CD14-positive monocyte (primary cell): Measurements from ENCODE around the gene ALOX5. TPM values are rescaled to one million over a fixed set of nuclear protein-coding genes. Genes with fewer than 3 reads are reported as not detected.

Source experiments
- DNase-seq, 3 donors: peaks; one replicate each; pipeline ENCODE4 v3.0.0-alpha.2; 2011 to 2022
- H2AFZ ChIP-seq: 2 replicates; pipeline ENCODE4 v1.6.0; 2012; ENCODE audit warnings: mild to moderate bottlenecking, low read depth, low read length, inconsistent platforms; ENCODE audit not compliant: insufficient read depth, poor library complexity, severe bottlenecking
- H3K27ac ChIP-seq, 2 donors: 1 replicate in 1 of 2; 2 replicates in 1 of 2; pipeline ENCODE4 v1.5.1; 2012 to 2013; ENCODE audit warnings: low read length in 2 of 2, control low read depth in 1 of 2, inconsistent platforms in 1 of 2, low read depth in 1 of 2, mild to moderate bottlenecking in 1 of 2
- H3K27me3 ChIP-seq, 2 donors: one replicate each; pipeline versions ENCODE4 v1.6.0 to v1.6.1; 2011 to 2013; ENCODE audit warnings: low read length in 2 of 2; ENCODE audit not compliant: control insufficient read depth in 2 of 2, insufficient read depth in 2 of 2
- H3K36me3 ChIP-seq, 2 donors: replicated peaks in 1 of 2; 1 replicate in 1 of 2; 2 replicates in 1 of 2; pipeline versions ENCODE4 v1.5.1 to v1.6.1; 2012 to 2013; ENCODE audit warnings: low read length in 2 of 2, control low read depth in 1 of 2, inconsistent platforms in 1 of 2, mild to moderate bottlenecking in 1 of 2; ENCODE audit not compliant: insufficient read depth in 2 of 2, control insufficient read depth in 1 of 2
- H3K4me1 ChIP-seq, 2 donors: 1 replicate in 1 of 2; 2 replicates in 1 of 2; pipeline versions ENCODE4 v1.5.1 to v1.6.1; 2012 to 2013; ENCODE audit warnings: low read length in 2 of 2, control low read depth in 1 of 2, inconsistent platforms in 1 of 2, mild to moderate bottlenecking in 1 of 2, moderate library complexity in 1 of 2; ENCODE audit not compliant: insufficient read depth in 2 of 2, control insufficient read depth in 1 of 2
- H3K4me2 ChIP-seq: replicated peaks from 2 replicates; pipeline ENCODE3; 2012; ENCODE audit warnings: low read length, moderate library complexity, mild to moderate bottlenecking; ENCODE audit not compliant: poor library complexity, severe bottlenecking; ENCODE audit errors: extremely low read depth
- H3K4me3 ChIP-seq, 3 experiments: fragments of 200-600 bp in 1 of 3; sonication (generic) in 1 of 3; replicated peaks in 1 of 3; 1 replicate in 2 of 3; 2 replicates in 1 of 3; pipeline ENCODE4 v1.5.1; 2011 to 2013; ENCODE audit warnings: low read length in 3 of 3, mild to moderate bottlenecking in 3 of 3, control low read depth in 2 of 3, low read depth in 2 of 3, inconsistent platforms in 1 of 3, moderate library complexity in 1 of 3
- H3K79me2 ChIP-seq: 2 replicates; pipeline ENCODE4 v1.6.0; 2012; ENCODE audit warnings: mild to moderate bottlenecking, control low read depth, inconsistent platforms, low read length, moderate library complexity; ENCODE audit not compliant: insufficient read depth
- H3K9ac ChIP-seq: 2 replicates; pipeline ENCODE4 v1.6.0; 2017; ENCODE audit warnings: low read length, mild to moderate bottlenecking; ENCODE audit not compliant: insufficient read depth, poor library complexity, severe bottlenecking
- H3K9me3 ChIP-seq, 2 donors: replicated peaks in 1 of 2; 1 replicate in 1 of 2; 2 replicates in 1 of 2; pipeline versions ENCODE4 v1.5.1 to v1.6.1; 2012 to 2013; ENCODE audit warnings: low read length in 2 of 2, control low read depth in 1 of 2; ENCODE audit not compliant: control insufficient read depth in 1 of 2, insufficient read depth in 1 of 2
- H4K20me1 ChIP-seq: 2 replicates; pipeline ENCODE4 v1.6.0; 2012; ENCODE audit warnings: mild to moderate bottlenecking, low read length, control low read depth, moderate library complexity; ENCODE audit not compliant: insufficient read depth
- H3K27ac Mint-ChIP-seq, 7 donors: one replicate each; pipeline ENCODE4 v1.8.0; 2020; ENCODE audit warnings: mild to moderate bottlenecking in 7 of 7, mixed read lengths in 7 of 7, moderate library complexity in 6 of 7, inconsistent platforms in 2 of 7
- H3K27me3 Mint-ChIP-seq, 3 donors: one replicate each; pipeline ENCODE4 v1.8.0; 2021 to 2022; ENCODE audit warnings: low read depth in 3 of 3, mild to moderate bottlenecking in 3 of 3, mixed read lengths in 3 of 3, moderate library complexity in 3 of 3, inconsistent platforms in 1 of 3
- H3K36me3 Mint-ChIP-seq, 2 donors: one replicate each; pipeline ENCODE4 v1.8.0; 2020; ENCODE audit warnings: mixed read lengths in 2 of 2, inconsistent platforms in 1 of 2, mild to moderate bottlenecking in 1 of 2
- H3K4me1 Mint-ChIP-seq: one replicate; pipeline ENCODE4 v1.8.0; 2020; ENCODE audit warnings: mild to moderate bottlenecking, mixed read lengths
- H3K4me3 Mint-ChIP-seq, 2 donors: one replicate each; pipeline ENCODE4 v1.8.0; 2020; ENCODE audit warnings: mild to moderate bottlenecking in 2 of 2, mixed read lengths in 2 of 2, moderate library complexity in 1 of 2
- H3K9me3 Mint-ChIP-seq, 7 donors: one replicate each; pipeline ENCODE4 v1.8.0; 2020 to 2022; ENCODE audit warnings: mixed read lengths in 7 of 7, mild to moderate bottlenecking in 6 of 7, moderate library complexity in 6 of 7, inconsistent platforms in 2 of 7
- WGBS: methylation state at CpG from one replicate; pipeline ENCODE4 v1.1.5; 2013; ENCODE audit warnings: missing lambda C conversion rate; ENCODE audit not compliant: insufficient coverage; 5-methylcytosine and 5-hydroxymethylcytosine counted together
- intact Hi-C, 2 donors: fragments of 100-400 bp; cut with micrococcal nuclease; formaldehyde crosslinking; loops; one replicate each; pipeline versions ENCODE4 v1.15.0 to v1.15.1; 2023
- polyA plus RNA-seq, 3 donors: library from polyadenylated mRNA; depleted of rRNA in 1 of 3; unstranded in 2 of 3; stranded (reverse) in 1 of 3; fragments of 300-500 nt in 2 of 3; fragments of >200 nt in 1 of 3; fragmentation: Illumina TruSeq in 2 of 3; gene quantifications; 1 replicate in 2 of 3; 2 replicates in 1 of 3; pipeline ENCODE4 v1.2.3, GENCODE V29; 2012 to 2021
- TF ChIP-seq, protein P1 (sequence below): fragments of 200-600 bp; IDR thresholded peaks from one replicate; pipeline ENCODE4 v1.8.0; 2022; ENCODE audit warnings: antibody characterized with exemption, mild to moderate bottlenecking

The ALOX5 gene
- polyA plus RNA-seq, 3 donors, result 223 to 918 (median 272) TPM

DNA sequence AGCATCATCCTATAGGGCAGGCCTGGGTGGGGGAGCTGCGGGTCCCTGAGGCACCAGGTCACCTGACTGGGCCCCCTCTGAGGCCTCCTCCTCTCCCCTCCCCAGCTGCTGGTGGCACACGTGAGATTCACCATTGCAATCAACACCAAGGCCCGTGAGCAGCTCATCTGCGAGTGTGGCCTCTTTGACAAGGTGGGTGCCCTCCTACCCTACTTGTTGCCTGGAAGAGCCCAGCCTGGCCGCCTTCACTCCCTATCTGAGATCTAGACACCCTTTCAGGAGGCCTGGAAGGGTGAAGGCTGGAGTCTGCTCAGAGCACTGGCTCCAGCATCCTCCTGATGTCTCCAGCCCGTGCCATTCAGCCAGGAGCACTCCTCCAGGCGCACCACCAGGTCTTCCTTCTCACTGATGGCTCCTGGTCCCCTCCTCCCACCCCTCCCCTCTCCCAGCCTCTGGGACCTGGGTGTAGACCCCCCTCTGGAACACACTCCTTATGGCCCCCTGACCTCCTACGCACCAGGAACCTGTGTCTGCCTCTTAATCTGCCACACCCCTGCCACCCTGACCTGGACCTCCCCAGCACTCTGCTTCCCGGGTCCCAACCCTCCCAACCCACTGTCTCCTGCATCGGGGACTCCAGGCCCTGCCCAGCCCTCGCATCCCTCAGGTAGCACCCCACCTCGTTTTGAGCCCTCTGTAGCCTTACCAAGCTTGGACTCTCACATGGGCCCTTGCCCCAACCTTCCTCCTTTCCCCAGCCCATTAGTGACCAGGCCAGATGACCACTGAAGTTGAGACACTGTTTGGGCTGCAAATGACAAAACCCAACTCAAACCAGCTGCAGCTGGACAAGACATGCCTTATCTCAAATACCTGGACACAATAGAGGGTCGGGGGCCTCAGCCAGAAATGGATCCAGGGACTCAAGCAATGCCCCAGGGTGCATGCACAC lies 67.5 kb downstream of the ALOX5 start:
- Histone ChIP-seq H4K20me1 (peaks cover 93% of the 10 kb centered on the region), H2AFZ (no peak overlapping the region), H3K79me2 (no peaks in the 10 kb centered on the region), H3K9ac (no peak overlapping the region), H3K27ac (no peak overlapping the region), H3K9me3 (no peaks in the 10 kb centered on the region), H3K4me2 (no peak overlapping the region), H3K4me3 (no peak overlapping the region), H3K4me1 (peaks cover 20 to 22% of the 10 kb centered on the region in 2 donors), H3K27me3 (no peaks in the 10 kb centered on the region), H3K36me3 (peaks cover 44 to 84% of the 10 kb centered on the region in 2 donors)
- H3K4me1 Mint-ChIP-seq, result peaks cover 20% of the 10 kb centered on the region
- WGBS, result 97% methylated on average over 11 of the region's 13 CpGs
- peaks cover 66 to 82% of the 10 kb centered on the region in 2 donors for H3K36me3 Mint-ChIP-seq
- no peak overlapping the region for H3K4me3 Mint-ChIP-seq
- H3K27me3 Mint-ChIP-seq, result peaks cover 0 to 4% (median 1%) of the 10 kb centered on the region in 3 donors
- TF ChIP-seq, protein P1, sequence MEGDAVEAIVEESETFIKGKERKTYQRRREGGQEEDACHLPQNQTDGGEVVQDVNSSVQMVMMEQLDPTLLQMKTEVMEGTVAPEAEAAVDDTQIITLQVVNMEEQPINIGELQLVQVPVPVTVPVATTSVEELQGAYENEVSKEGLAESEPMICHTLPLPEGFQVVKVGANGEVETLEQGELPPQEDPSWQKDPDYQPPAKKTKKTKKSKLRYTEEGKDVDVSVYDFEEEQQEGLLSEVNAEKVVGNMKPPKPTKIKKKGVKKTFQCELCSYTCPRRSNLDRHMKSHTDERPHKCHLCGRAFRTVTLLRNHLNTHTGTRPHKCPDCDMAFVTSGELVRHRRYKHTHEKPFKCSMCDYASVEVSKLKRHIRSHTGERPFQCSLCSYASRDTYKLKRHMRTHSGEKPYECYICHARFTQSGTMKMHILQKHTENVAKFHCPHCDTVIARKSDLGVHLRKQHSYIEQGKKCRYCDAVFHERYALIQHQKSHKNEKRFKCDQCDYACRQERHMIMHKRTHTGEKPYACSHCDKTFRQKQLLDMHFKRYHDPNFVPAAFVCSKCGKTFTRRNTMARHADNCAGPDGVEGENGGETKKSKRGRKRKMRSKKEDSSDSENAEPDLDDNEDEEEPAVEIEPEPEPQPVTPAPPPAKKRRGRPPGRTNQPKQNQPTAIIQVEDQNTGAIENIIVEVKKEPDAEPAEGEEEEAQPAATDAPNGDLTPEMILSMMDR, result no peak
- intact Hi-C loops, result no loop called here
- DNase-seq, result no peak
- peaks cover 0 to 10% (median 3%) of the 10 kb centered on the region in 7 donors for H3K9me3 Mint-ChIP-seq
- H3K27ac Mint-ChIP-seq, result peak overlapping the region in 2 of 7 donors; percentile 36 to 64

DNA sequence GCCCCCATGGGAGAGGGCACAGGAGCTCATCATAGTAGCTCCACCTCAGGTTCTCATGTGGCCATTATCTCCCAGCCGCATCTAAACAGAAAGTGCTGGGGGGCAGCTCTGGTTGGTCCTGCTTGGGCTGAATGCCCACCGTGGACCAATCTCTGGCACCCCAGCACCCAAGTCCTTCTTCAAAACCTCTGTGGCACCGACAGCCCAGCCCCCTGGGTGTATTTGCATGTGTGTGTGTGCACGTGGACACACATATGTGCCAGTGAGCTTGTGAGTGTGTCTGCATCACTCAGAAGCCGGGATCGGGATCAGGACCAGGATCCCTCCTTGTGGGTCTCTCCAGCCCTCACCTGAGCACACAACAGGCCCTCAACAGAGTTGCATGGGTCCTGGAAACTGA lies 68.2 kb downstream of the ALOX5 start:
- TF ChIP-seq, protein P1, result no peak
- H2AFZ ChIP-seq, result no peak overlapping the region
- Mint-ChIP-seq H3K4me1 (peaks cover 14% of the 10 kb centered on the region), H3K27me3 (peaks cover 0 to 5% (median 1%) of the 10 kb centered on the region in 3 donors), H3K9me3 (peaks cover 0 to 8% (median 3%) of the 10 kb centered on the region in 7 donors), H3K27ac (no peak overlapping the region), H3K4me3 (no peak overlapping the region), H3K36me3 (peaks cover 63 to 80% of the 10 kb centered on the region in 2 donors)
- no peaks in the 10 kb centered on the region for H3K79me2 ChIP-seq
- H3K27ac ChIP-seq, result no peak overlapping the region
- H3K4me3 ChIP-seq, result no peak overlapping the region
- H4K20me1 ChIP-seq, result peaks cover 86% of the 10 kb centered on the region
- H3K27me3 ChIP-seq, result no peaks in the 10 kb centered on the region
- intact Hi-C loops, result no loop called here
- WGBS, result 100% methylated on average over 3 of the region's 6 CpGs
- peaks cover 14 to 15% of the 10 kb centered on the region in 2 donors for H3K4me1 ChIP-seq
- DNase-seq, result no peak
- no peaks in the 10 kb centered on the region for H3K9me3 ChIP-seq
- no peak overlapping the region for H3K9ac ChIP-seq
- H3K36me3 ChIP-seq, result peaks cover 44 to 83% of the 10 kb centered on the region in 2 donors
- no peak overlapping the region for H3K4me2 ChIP-seq
